HEK293 (cell line): ENCODE results near the gene GPR45.

Experiments
- ZBTB7A ChIP-seq: fragments of 450-650 bp; formaldehyde crosslinking; IDR thresholded peaks from 2 replicates; pipeline ENCODE4 v1.5.1; 2016; ENCODE audit warnings: low read depth, missing biosample characterization, missing genetic modification characterization
- ZNF138 ChIP-seq: fragments of 450-650 bp; formaldehyde crosslinking; IDR thresholded peaks from 2 replicates; pipeline ENCODE4 v1.5.1; 2016; ENCODE audit warnings: missing biosample characterization, missing genetic modification characterization, borderline replicate concordance
- ZNF24 ChIP-seq: fragments of 450-650 bp; formaldehyde crosslinking; IDR thresholded peaks from 2 replicates; pipeline ENCODE4 v1.5.1; 2016; ENCODE audit warnings: missing biosample characterization, missing genetic modification characterization
- ZNF398 ChIP-seq: fragments of 450-650 bp; formaldehyde crosslinking; IDR thresholded peaks from 2 replicates; pipeline ENCODE4 v1.5.1; 2017; ENCODE audit warnings: missing biosample characterization, missing genetic modification characterization

GRCh38 chr2:105288133-105288532, 46.6 kb downstream of the GPR45 start:
- no peak for TF ChIP-seq ZNF398
- no peak for TF ChIP-seq ZBTB7A
- TF ChIP-seq ZNF138 (tag by site-specific recombination), result no peak
- no peak for TF ChIP-seq ZNF24 (tag by site-specific recombination)
